ENCODE results near the gene GBA2.

DNA sequence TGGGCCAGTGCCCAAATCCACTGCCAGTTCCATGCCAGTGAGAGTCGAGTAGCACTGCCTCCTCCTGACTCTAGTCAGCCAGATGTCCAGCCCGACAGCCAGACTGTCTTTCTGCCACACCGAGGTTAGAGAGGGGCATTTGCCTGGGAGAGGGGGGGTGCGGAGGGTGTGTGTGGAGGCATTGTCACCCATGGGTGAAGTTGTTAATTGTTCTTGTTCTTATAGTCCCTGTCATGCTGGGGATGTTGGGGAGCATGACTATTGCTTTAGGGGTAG is 1.2 kb upstream of the GBA2 start:
- TF ChIP-seq POLR2A (IDR thresholded peaks at IDR 0.05): no peak
- TF ChIP-seq, protein P1, sequence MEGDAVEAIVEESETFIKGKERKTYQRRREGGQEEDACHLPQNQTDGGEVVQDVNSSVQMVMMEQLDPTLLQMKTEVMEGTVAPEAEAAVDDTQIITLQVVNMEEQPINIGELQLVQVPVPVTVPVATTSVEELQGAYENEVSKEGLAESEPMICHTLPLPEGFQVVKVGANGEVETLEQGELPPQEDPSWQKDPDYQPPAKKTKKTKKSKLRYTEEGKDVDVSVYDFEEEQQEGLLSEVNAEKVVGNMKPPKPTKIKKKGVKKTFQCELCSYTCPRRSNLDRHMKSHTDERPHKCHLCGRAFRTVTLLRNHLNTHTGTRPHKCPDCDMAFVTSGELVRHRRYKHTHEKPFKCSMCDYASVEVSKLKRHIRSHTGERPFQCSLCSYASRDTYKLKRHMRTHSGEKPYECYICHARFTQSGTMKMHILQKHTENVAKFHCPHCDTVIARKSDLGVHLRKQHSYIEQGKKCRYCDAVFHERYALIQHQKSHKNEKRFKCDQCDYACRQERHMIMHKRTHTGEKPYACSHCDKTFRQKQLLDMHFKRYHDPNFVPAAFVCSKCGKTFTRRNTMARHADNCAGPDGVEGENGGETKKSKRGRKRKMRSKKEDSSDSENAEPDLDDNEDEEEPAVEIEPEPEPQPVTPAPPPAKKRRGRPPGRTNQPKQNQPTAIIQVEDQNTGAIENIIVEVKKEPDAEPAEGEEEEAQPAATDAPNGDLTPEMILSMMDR (IDR thresholded peaks at IDR 0.05): no peak

Measured in heart left ventricle (tissue), 13 donors.